SH-SY5Y (cell line): Measurements from ENCODE around the gene PGLYRP4.

Source experiments
- GATA2 ChIP-seq: IDR thresholded peaks from 2 replicates; pipeline ENCODE4 v1.6.1; 2011; ENCODE audit warnings: mild to moderate bottlenecking, low read depth, low read length
- GATA3 ChIP-seq: IDR thresholded peaks from 2 replicates; pipeline ENCODE4 v1.6.1; 2011; ENCODE audit warnings: low read depth, mild to moderate bottlenecking, low read length, moderate library complexity

DNA sequence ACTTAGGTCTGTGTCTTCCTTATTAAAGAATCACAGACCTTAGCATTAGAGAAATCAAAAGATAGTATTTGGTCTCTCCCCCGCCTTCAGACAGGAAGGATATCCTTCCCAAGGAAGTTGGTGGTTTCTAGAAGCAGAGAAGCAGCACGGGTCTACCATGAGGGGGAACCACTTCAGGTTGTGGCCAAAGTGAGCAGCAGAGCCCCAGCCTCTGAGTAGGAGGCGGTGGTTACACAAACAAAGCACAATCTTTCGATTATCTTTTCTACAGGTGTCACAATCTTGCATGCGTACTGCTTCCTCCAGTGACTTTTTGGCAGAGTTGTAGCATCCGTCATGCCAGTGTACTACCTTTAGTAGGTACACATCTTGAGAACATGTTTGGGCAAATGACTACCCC, 8.8 kb downstream of the PGLYRP4 start:
- TF ChIP-seq GATA2 (no peak), GATA3 (no peak)
